ENCODE measurements around the gene MUC5AC. TPM values are rescaled to one million over a fixed set of nuclear protein-coding genes. Genes with fewer than 3 reads are reported as not detected.

The MUC5AC gene
- total RNA-seq, 1 donor from 2014 or later: not detected

GRCh38 chr11:1160231-1161101 is 2.7 kb downstream of the MUC5AC start:
- Mint-ChIP-seq H3K27me3 (ENCODE audit: unreplicated experiment) (no peaks in the 10 kb centered on the region), H3K36me3 (ENCODE audit: unreplicated experiment) (no peaks in the 10 kb centered on the region), H3K4me3 (ENCODE audit: unreplicated experiment) (no peak overlapping the region), H3K4me1 (ENCODE audit: unreplicated experiment) (no peaks in the 10 kb centered on the region), H3K9me3 (ENCODE audit: unreplicated experiment) (no peaks in the 10 kb centered on the region), H3K27ac (ENCODE audit: unreplicated experiment) (no peak overlapping the region)
- DNase-seq (ENCODE audit: extremely low spot score, unreplicated experiment): no peak
- TF ChIP-seq CTCF (IDR thresholded peaks at IDR 0.05): no peak

- Mint-ChIP-seq H3K9me3 (ENCODE audit: unreplicated experiment) (no peaks in the 10 kb centered on the region), H3K4me1 (ENCODE audit: unreplicated experiment) (no peaks in the 10 kb centered on the region), H3K27ac (ENCODE audit: unreplicated experiment) (no peak overlapping the region), H3K36me3 (ENCODE audit: unreplicated experiment) (no peaks in the 10 kb centered on the region), H3K27me3 (ENCODE audit: unreplicated experiment) (no peaks in the 10 kb centered on the region), H3K4me3 (ENCODE audit: unreplicated experiment) (no peak overlapping the region)
- DNase-seq (ENCODE audit: extremely low spot score, unreplicated experiment): no peak
- no peak for TF ChIP-seq CTCF (IDR thresholded peaks at IDR 0.05)
Measured at GRCh38 chr11:1161410-1162137, 3.8 kb downstream of the MUC5AC start.

GRCh38 chr11:1162138-1162475 is 4.4 kb downstream of the MUC5AC start:
- DNase-seq (ENCODE audit: extremely low spot score, unreplicated experiment): no peak
- TF ChIP-seq CTCF (IDR thresholded peaks at IDR 0.05): no peak
- Mint-ChIP-seq H3K4me3 (ENCODE audit: unreplicated experiment) (no peak overlapping the region), H3K4me1 (ENCODE audit: unreplicated experiment) (no peaks in the 10 kb centered on the region), H3K9me3 (ENCODE audit: unreplicated experiment) (no peaks in the 10 kb centered on the region), H3K27me3 (ENCODE audit: unreplicated experiment) (no peaks in the 10 kb centered on the region), H3K36me3 (ENCODE audit: unreplicated experiment) (no peaks in the 10 kb centered on the region), H3K27ac (ENCODE audit: unreplicated experiment) (no peak overlapping the region)

- no peaks in the 10 kb centered on the region for H3K9me3 Mint-ChIP-seq (ENCODE audit: unreplicated experiment)
- no peaks in the 10 kb centered on the region for H3K27me3 Mint-ChIP-seq (ENCODE audit: unreplicated experiment)
- no peak overlapping the region for H3K4me3 Mint-ChIP-seq (ENCODE audit: unreplicated experiment)
- no peak for DNase-seq (ENCODE audit: extremely low spot score, unreplicated experiment)
- H3K27ac Mint-ChIP-seq (ENCODE audit: unreplicated experiment): no peak overlapping the region
- no peaks in the 10 kb centered on the region for H3K36me3 Mint-ChIP-seq (ENCODE audit: unreplicated experiment)
- H3K4me1 Mint-ChIP-seq (ENCODE audit: unreplicated experiment): no peaks in the 10 kb centered on the region
- no peak for TF ChIP-seq CTCF (IDR thresholded peaks at IDR 0.05)
Measured at GRCh38 chr11:1162491-1163311, 4.9 kb downstream of the MUC5AC start.
